Hematopoietic multipotent progenitor cell treated with erythropoietin and hydrocortisone succinate and interleukin-3 and kit ligand, for 4 days (in vitro differentiated cells): ENCODE data around the gene CPEB4.

ENCODE experiments used
- DNase-seq: peaks from one replicate; pipeline ENCODE4 v3.0.0-alpha.2; 2015

CPEB4 gene

GRCh38 chr5:173988554-173989431, 100.6 kb downstream of the CPEB4 start, which contains the start of gene C5orf47:
C5orf47 (plus strand) TSS chr5:173989170; CDS start chr5:173989264, 94 bp downstream.
- DNase-seq: no peak

- no peak for DNase-seq
These were observed 101.4 kb downstream of the CPEB4 start for GRCh38 chr5:173989432-173990082.

- no peak for DNase-seq
These were observed 109.2 kb downstream of the CPEB4 start for GRCh38 chr5:173997331-173997730.

GRCh38 chr5:173998531-173998930, 110.4 kb downstream of the CPEB4 start:
- DNase-seq: no peak

- DNase-seq: no peak
These were observed 111.9 kb downstream of the CPEB4 start for GRCh38 chr5:174000076-174000475.

GRCh38 chr5:174003795-174004194, 115.6 kb downstream of the CPEB4 start:
- no peak for DNase-seq

GRCh38 chr5:174008922-174009321, 120.8 kb downstream of the CPEB4 start:
- no peak for DNase-seq

GRCh38 chr5:174010365-174010764, 122.2 kb downstream of the CPEB4 start:
- DNase-seq: no peak

GRCh38 chr5:174011441-174011840, 123.3 kb downstream of the CPEB4 start:
- no peak for DNase-seq
